Calu3 (cell line): ENCODE measurements around the gene DENR. TPM values are rescaled to one million over a fixed set of nuclear protein-coding genes. Genes with fewer than 3 reads are reported as not detected.

Experiments
- BruUV-seq: library from RNA; stranded (reverse); fragments of 400-500 nt; replicated peaks from 2 replicates; lab custom pipeline; 2021; lab: Mats Ljungman, UMichigan
- CTCF ChIA-PET: fragments of 300-600 bp; sonication (Branson Sonifier 250); formaldehyde crosslinking; loops from one replicate; lab custom pipeline; 2022; ENCODE audit warnings: antibody characterized with exemption; lab: Charles Lee
- DNase-seq: peaks from one replicate; pipeline ENCODE4 v3.0.0; 2022
- H3K27ac Mint-ChIP-seq: one replicate; pipeline ENCODE4 v1.8.0; 2022; ENCODE audit warnings: mixed read lengths; ENCODE audit not compliant: unreplicated experiment
- H3K27me3 Mint-ChIP-seq: one replicate; pipeline ENCODE4 v1.8.0; 2022; ENCODE audit warnings: mixed read lengths; ENCODE audit not compliant: unreplicated experiment
- H3K36me3 Mint-ChIP-seq: one replicate; pipeline ENCODE4 v1.8.0; 2022; ENCODE audit warnings: mild to moderate bottlenecking, moderate library complexity, mixed read lengths; ENCODE audit not compliant: insufficient read depth, unreplicated experiment
- H3K4me1 Mint-ChIP-seq: one replicate; pipeline ENCODE4 v1.8.0; 2022; ENCODE audit warnings: mild to moderate bottlenecking, low read depth, mixed read lengths; ENCODE audit not compliant: unreplicated experiment
- H3K4me3 Mint-ChIP-seq: one replicate; pipeline ENCODE4 v1.8.0; 2022; ENCODE audit warnings: mild to moderate bottlenecking, low read depth, moderate library complexity, mixed read lengths; ENCODE audit not compliant: unreplicated experiment
- H3K9me3 Mint-ChIP-seq: one replicate; pipeline ENCODE4 v1.8.0; 2022; ENCODE audit warnings: low read depth, mixed read lengths; ENCODE audit not compliant: unreplicated experiment
- CTCF ChIP-seq: fragments of 200-600 bp; IDR thresholded peaks from one replicate; pipeline ENCODE4 v1.8.0; 2022; ENCODE audit warnings: antibody characterized with exemption; ENCODE audit not compliant: unreplicated experiment
- intact Hi-C: fragments of 100-400 bp; cut with micrococcal nuclease; formaldehyde crosslinking; loops from one replicate; pipeline ENCODE4 v1.10.0; 2022; ENCODE audit not compliant: unreplicated experiment
- total RNA-seq: library from RNA; stranded (reverse); gene quantifications from 2 replicates; pipeline ENCODE4 v1.2.3, GENCODE V29; 2022

The DENR gene
- total RNA-seq, 1 experiment from 2014 or later, result 83.2 TPM

- BruUV-seq, result no TSS peak
Observed at GRCh38 chr12:122753319-122753650, 661 bp downstream of the DENR start.

GRCh38 chr12:122754790-122755189 lies 2.2 kb downstream of the DENR start:
- Mint-ChIP-seq H3K4me1 (peaks cover 60% of the 10 kb centered on the region), H3K27me3 (no peaks in the 10 kb centered on the region), H3K9me3 (peaks cover 3% of the 10 kb centered on the region), H3K4me3 (peak overlapping the region; percentile 21), H3K36me3 (peaks cover 59% of the 10 kb centered on the region), H3K27ac (peak overlapping the region; percentile 80)
- no peak for TF ChIP-seq CTCF
- intact Hi-C loops, result no loop called here
- no TSS peak for BruUV-seq
- CTCF ChIA-PET, result no interaction called here
- no peak for DNase-seq

More at GRCh38 chr12:122753319-122753650, 661 bp downstream of the DENR start:
- DNase-seq, result no peak
- peaks cover 56% of the 10 kb centered on the region for H3K36me3 Mint-ChIP-seq
- intact Hi-C loops, result no loop called here
- H3K27me3 Mint-ChIP-seq, result no peaks in the 10 kb centered on the region
- H3K4me3 Mint-ChIP-seq, result peak overlapping the region; percentile 98
- CTCF ChIA-PET, result interaction anchor here (1.0 to 1.6 kb wide), 4 partner anchors 11 to 115 kb away, joined by 3 to 21 read pairs (median 4); no protein-coding TSS in a partner anchor
- H3K27ac Mint-ChIP-seq, result peak overlapping the region; percentile 99
- peaks cover 63% of the 10 kb centered on the region for H3K4me1 Mint-ChIP-seq
- TF ChIP-seq CTCF, result no peak
- H3K9me3 Mint-ChIP-seq, result peaks cover 3% of the 10 kb centered on the region

- Mint-ChIP-seq H3K4me1 (peaks cover 39% of the 10 kb centered on the region), H3K9me3 (no peaks in the 10 kb centered on the region), H3K27me3 (no peaks in the 10 kb centered on the region), H3K4me3 (no peak overlapping the region), H3K36me3 (peaks cover 57% of the 10 kb centered on the region), H3K27ac (peak overlapping the region; percentile 48)
- no peak for DNase-seq
- TF ChIP-seq CTCF, result no peak
- CTCF ChIA-PET, result no interaction called here
- intact Hi-C loops, result no loop called here
- BruUV-seq, result no TSS peak
Observed at GRCh38 chr12:122757568-122757967, 4.9 kb downstream of the DENR start.

- DNase-seq, result no peak
- no TSS peak for BruUV-seq
- H3K4me3 Mint-ChIP-seq, result no peak overlapping the region
- peaks cover 15% of the 10 kb centered on the region for H3K4me1 Mint-ChIP-seq
- H3K36me3 Mint-ChIP-seq, result no peaks in the 10 kb centered on the region
- no peak for TF ChIP-seq CTCF
- H3K27me3 Mint-ChIP-seq, result no peaks in the 10 kb centered on the region
- CTCF ChIA-PET, result no interaction called here
- no peaks in the 10 kb centered on the region for H3K9me3 Mint-ChIP-seq
- H3K27ac Mint-ChIP-seq, result no peak overlapping the region
- intact Hi-C loops, result no loop called here
Observed at GRCh38 chr12:122785503-122785902, 32.9 kb downstream of the DENR start.
